ENCODE data around the gene GALNT10. TPM values are rescaled to one million over a fixed set of nuclear protein-coding genes. Genes with fewer than 3 reads are reported as not detected.

Gene GALNT10
- total RNA-seq, 1 donor from 2014 or later: 24.2 TPM

GRCh38 chr5:154296525-154297159 lies 106.1 kb downstream of the GALNT10 start:
- DNase-seq: no peak

- no peak for DNase-seq
Observed at GRCh38 chr5:154298065-154298464, 107.5 kb downstream of the GALNT10 start.

DNA sequence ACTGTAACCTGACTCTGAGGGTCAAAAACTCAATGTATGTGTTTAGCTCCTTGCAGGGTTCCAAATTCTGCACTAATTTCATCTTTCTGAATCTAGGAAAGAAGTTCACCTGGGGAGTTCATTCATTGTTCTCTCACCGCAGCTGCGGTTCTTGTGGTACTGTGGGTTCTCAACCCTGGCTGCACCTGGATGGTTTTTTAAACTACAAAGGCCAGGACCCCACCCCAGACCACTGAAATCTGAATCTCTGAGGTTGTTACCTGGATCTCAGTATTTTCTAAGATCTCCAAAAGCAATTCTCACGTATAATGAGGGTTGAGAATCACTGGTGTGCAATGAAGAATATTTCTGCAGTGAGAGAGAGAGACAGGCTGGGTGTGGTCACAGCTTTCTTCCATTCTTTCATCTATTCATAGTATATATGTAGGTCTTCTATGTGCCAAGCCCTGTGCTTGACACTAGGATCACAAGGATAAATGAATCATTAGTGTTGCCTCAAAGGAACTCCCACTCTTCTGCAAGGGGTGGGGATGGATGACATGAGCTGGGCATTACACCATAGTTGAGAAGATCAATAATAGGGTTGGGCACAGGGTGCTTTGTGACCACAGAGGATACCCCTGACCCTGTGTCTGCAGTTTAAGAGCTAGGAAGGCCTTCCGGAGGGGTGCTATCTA lies 109.8 kb downstream of the GALNT10 start:
- DNase-seq: no peak

GRCh38 chr5:154301726-154302125 lies 111.2 kb downstream of the GALNT10 start:
- no peak for DNase-seq

DNA sequence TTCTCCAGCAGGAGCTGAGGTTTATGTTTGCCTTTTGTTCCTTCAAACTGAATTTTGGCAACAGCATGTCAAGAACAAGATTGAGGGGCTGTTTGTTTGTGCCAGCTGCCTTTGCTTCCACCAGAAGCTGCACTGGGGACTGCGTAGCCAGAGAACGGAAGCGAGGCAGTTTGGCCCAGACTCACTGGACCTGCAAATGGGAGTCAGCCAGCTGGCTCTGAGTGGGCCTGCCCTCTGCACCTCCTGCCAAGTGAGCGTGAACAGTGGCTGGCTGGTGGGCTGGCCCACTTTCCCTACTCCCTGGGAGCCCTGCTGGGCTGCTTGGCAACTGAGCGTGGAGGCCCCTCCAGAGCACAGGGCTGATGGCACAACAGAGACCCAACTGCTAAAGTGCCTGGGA lies 111.6 kb downstream of the GALNT10 start:
- DNase-seq: peak; percentile 73

DNA sequence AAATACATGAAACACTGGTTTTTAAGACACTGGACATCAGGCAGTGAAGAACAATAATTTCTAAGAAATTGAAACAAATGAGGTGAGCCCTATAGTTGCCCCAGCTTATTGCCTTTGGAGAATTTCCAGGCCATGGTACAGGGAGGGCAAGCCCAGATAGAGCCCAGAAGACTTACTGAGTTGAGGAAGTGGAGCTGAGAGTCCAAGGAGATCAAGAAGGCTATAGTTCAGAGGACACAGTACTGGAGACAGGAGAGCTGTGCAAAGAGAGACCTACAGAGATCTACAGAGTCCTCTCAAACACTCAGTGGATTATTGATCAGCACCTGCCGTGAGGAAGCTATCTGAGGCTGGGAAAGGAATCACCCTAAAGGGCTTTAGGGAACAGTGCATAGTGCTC lies 112.6 kb downstream of the GALNT10 start:
- DNase-seq: no peak

DNA sequence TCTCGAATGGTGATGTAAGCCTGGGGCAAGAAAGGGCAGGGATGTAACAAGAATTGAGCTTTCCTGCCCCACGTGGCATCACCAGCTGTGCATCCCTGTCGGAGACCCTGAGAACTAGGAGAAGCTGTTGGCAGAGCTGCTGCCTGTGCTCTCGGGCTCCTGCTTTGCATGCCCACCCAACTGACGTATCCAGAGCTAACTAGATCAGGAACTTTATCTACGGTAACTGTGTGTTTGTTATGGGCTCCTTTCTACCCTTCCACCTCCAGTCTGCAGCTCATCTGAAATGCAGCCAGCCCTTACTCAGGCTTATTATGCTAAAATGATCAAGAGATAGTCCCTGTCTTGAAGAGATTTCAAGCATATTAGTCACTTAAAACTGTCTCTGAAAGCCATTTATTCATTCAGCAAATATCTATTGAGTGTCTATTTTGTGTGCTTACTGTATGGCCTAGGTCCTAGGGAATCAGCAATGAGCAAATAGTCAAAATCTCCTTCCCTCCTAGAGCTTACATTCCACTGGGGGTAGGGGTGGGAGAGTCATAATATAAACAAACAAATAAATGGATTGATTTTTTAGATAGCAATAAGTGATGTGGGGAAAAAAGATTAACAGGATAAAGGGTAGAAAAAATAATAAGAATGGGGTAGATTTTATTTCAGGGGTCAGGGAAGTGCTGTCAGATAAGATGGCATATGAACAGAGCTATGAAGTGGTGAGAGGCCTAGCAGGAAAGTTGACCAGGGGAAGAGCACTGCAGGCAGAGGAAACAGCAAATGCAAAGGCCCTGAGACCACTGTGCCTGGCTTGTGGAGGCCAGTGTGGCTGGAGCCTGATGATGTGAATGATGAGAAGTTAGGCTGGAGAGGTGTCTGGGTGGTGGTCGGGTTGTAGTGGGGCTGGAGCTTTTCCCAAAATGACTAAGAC lies 118.2 kb downstream of the GALNT10 start:
- no peak for DNase-seq

GRCh38 chr5:154309371-154309745 lies 118.8 kb downstream of the GALNT10 start:
- no peak for DNase-seq

DNA sequence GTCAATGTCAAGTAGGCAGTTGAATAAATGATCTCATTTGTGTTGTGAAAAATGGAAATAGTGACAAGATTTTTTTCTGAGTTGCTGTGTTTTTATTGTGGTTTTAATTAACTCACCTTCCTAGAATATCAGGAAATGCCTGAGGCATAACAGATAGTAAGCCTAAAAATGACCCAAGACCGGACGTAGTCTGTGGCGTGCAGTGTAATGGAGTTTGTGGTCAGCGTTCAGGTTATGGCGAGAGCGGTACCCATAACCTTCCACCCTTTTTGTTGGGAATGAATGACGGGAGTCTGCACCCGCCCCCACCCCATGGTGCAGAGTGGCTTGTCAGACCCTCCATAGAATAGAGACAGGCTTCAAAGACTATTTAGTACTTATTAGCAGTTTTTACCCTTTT lies 119.3 kb downstream of the GALNT10 start:
- DNase-seq: no peak

DNA sequence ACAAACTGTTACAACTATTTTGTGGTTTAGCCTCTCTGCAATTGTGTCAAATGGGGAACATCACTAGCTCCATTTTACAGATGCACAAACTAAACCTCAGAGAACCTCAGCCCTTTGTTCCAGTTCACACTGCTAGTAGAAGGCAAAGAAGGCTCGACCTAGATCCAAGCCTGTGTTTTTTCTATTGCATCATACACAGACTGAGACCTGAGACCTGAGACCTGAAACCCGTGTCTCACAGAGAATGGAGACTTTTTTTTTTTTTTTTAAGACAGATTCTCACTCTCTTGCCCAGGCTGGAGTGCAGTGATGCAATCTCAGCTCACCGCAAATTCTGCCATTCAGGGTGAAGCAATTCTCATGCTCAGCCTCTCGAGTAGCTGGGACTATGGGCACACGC lies 120.8 kb downstream of the GALNT10 start:
- DNase-seq: no peak

GRCh38 chr5:154312000-154312399 lies 121.5 kb downstream of the GALNT10 start:
- no peak for DNase-seq

DNA sequence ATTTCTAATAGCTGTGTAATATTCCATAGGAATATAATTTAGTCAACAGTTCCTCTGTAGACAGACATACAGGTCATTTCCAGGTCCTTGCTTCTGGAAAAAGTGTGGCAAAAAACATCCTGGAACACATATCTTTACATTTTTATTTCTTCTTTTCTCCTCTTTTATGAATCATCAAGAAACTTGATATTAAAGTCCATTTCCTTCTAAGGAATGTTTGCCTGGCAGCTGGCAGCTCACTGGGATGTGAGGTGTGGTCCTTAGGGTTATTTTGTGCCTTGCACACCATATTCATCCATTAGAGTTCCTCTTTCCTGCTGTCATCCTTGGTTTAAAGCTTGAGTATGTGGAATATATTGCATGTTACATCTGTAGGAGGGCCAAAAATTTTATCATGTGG lies 122.0 kb downstream of the GALNT10 start:
- DNase-seq: no peak

GRCh38 chr5:154313360-154314017 lies 123.0 kb downstream of the GALNT10 start:
- DNase-seq: no peak

- DNase-seq: no peak
Observed at GRCh38 chr5:154315196-154315595, 124.7 kb downstream of the GALNT10 start.

- DNase-seq: no peak
Observed at GRCh38 chr5:154315756-154316155, 125.2 kb downstream of the GALNT10 start.

DNA sequence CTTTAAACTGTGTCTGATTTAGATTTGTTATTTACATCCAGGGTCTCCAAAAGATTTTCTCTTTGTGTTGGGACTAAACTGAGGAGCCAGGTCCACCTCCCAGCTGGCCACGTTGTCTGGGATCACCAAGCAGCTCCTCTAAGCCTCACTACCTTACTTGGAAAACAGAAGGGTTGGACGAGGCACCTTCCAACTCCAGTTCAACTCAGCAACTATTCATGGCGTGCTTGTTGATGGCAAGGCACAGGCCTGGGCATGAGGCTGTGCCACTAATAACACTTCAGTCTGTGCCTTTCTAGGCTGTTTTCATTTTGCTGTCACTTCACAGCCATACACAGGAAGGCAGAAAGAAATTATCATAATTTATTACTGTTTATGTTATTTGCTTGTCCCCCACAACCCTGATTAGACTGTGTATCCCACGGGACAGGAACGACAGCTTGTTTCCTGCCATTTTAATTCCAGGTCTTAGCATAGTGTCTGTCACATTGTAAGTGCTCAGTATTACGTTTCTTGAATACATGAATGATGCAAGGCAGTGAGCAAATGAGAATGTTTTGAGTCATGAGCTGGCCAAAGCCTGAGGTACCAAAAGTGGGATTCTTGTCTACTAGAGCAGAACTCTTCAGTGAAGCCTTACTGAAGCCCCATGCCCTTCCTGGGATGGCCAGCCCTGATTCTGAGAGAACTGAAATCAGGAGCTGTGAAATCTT lies 125.8 kb downstream of the GALNT10 start:
- no peak for DNase-seq

- no peak for DNase-seq
Observed at GRCh38 chr5:154317916-154318315, 127.4 kb downstream of the GALNT10 start.

DNA sequence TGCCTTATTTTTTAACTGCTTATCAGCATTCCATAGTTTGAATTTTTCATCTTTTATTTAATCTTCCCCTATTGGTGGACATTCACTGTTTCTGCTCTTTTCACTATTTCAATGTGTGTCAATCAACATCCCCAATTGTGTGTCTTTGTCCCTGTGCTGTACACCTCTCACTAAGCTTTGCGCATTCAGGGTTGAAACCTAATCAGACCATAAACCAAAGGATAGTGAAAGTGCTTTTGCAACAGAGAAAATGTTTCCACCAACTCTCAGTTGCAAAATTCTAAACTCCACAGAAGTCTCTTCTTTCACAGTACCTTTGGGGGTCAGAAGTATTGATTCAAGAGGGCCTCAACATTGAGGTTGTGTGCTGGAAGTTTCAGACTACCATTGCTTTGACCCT lies 128.2 kb downstream of the GALNT10 start:
- DNase-seq: no peak

DNA sequence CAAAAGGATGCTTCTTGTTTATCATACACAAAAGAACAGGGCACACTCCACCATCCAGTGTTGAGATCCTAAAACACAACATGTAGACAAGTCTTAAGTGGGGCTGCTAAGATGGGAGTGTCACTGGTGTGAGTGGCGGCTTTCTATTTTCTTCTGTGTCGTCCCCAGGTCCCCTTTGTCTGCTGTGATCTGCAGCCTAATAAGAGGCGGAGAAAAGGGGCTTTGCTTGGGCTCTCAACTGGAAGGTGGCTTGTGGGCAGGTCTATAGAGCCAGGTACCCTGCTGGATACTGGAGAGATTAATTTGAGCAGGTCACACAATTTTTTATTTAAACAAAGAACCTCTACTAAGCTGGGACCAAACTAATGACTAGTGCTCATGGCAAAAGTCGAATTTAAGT lies 129.2 kb downstream of the GALNT10 start:
- no peak for DNase-seq

GRCh38 chr5:154320224-154321089 lies 129.9 kb downstream of the GALNT10 start:
- peak; percentile 61 for DNase-seq

GRCh38 chr5:154321546-154321945 lies 131.0 kb downstream of the GALNT10 start:
- DNase-seq: no peak

Measured in tongue (tissue), 2 donors.